GM18861 (cell line): ENCODE measurements around the gene RALGDS.

Experiments used
- ATAC-seq: cut with Tn5 transposase; IDR thresholded peaks from one replicate; pipeline ENCODE4 v1.9.1; 2021; ENCODE audit not compliant: unreplicated experiment

Gene RALGDS

DNA sequence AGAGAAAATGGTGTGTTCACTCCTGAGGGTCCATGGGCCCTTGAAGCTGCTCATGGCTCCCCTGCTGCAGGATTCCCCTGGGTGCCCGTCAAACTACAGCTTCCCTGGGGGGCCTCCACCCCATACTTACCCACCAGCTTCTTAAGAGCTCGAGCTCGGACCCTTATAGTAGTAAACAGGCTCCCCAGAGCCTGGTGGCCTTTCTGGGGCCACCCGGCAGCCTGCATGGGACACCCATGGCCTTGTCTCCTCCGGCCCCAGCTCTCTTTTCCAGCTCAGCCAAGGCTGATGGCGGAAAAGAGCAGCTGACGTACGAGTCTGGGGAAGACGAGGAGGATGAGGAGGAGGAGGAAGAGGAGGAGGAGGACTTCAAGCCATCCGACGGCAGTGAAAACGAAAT, 63.5 kb downstream of the RALGDS start:
- ATAC-seq: no peak

DNA sequence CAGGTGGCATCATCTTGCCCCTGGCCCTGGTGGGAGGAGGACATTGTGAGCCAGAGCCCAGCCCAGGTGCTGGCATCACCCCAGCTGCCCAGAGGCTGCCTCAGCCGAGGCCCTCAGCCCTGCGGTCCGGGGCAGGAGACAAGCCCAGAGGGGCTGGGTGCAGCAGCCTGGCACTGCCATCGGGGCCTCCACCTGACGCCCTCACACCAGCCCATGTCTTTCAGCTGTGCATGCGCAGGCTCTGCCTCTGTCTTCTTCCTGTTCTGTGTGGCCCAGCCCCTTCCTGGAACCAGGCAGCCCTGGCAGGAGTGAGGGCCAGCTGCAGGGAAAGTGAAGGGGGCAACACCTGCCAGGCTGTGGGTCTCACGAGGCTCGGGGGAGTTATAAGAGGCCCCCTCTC, 64.0 kb downstream of the RALGDS start:
- ATAC-seq: no peak

DNA sequence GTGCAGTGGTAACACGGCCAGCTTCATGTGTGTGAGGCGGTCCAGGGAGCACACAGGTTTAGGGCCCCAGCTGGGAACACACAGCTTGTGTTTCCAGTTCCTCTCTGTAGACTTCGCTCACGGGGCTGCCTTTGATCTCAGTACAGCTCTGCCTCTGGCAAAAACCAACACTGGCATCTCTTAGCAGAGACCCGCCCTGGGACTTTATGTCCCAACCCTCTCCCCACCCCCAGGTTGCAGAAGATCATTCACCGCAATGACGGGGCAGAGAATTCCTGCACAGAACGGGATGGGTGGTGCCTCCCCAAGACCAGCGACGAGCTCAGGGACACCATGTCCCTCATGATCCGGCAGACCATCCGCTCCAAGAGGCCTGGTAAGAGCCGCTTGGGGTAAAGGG, 64.5 kb downstream of the RALGDS start:
- ATAC-seq: no peak

DNA sequence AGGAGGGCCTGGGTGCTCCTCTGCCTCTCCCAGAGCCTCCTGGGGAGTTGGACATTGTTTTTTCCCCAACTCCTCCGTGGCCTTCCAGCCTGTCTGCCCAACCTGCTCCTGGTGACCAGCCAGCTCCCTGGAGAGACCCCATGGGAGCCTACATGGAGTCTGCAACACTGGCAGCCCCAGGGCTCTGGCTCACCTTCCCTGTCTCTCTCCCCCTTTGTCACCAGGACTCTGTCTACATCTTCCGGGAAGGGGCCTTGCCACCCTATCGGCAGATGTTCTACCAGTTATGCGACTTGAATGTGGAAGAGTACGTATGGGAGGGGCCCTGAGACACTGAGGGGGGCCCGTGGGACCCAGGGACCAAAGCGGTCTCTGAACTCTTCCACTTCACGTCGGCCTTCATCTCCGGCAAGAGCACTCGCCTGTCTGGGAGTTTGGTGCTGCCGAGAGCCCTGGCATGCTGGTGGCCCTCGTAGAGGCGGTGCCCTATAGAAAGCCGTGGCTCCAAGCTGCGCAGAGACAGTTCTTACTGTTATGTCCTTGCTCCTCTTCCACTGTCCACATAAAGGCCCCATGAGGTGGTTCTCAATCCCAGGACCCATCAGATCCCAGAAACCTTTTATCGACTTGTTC, 65.1 kb downstream of the RALGDS start:
- ATAC-seq: no peak

DNA sequence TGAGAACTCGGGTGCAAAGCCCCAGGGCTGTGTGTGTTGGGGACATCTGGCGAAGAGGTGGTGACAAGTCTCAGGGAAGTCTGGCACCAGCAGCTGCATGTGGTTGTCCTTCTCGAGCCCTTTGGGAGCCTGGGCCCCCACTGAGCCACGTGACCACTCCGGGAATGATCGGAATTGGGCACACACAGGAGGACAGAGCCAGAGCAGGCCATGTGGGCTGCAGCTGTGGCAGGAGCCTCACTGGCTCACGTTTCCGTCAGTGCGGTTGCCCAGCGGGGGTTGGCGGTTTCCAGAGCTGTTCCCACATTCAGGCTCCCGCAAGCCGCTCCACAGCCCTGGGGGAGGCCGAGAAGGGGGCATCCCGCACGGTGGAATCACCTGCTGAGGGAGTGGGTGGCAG, 66.1 kb downstream of the RALGDS start:
- ATAC-seq: no peak

DNA sequence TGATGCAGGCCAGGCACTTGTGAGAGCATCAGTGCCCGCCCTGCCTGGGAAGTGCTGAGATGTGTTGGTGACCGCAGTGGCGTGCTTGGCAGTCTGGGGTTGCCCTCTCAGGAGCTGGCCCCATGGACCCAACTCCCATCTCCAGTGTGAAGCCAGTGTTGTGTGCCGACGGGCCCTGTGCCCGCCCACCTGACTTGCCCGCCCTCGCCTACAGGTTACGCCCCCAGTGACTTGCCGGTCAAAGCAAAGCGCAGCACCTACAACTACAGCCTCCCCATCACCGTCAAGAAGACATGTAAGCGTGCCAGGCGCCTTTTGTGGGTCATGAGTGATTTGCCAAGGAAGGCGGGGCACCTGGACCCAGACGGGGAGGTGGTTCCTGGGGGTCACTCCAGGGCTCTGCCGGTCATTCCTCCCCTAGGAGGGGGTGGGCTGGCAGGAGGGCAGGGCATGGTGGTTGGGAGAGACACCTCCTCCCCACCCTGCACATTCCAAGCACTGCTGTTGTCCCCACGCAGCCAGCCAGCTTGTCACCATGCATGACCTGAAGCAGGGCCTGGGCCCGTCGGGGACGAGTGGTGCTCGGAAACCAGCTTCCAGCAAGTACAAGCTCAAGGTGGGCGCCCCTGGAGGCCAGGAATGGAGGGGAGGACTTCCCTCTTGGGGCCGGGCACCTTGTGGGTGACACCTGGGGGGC, 66.7 kb downstream of the RALGDS start:
- ATAC-seq: no peak

DNA sequence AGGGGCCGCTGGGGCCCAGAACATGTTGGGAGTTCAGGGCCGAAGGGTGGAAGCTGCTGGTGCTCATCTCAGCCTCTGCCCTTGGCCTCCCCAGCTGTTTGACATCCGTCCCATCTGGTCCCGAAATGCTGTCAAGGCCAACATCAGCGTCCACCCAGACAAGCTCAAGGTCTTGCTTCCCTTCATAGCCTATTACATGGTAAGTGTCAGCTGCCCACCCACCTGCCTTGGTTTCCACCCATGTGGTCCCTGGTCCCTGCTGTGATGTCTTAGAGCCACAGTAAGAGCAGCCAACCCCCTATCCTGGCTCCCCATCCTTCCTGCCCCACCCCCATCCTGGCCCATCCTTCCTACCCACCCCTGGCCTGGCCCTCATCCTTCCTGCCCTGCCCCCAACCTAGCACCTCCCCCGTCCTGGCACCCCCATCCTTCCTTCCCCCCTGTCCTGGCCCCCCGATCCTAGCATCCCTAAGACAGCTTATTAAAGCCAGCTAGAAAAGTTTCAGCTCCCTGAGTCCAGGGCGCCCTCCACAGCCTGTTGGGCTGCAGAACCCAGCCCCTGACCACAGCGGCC, 69.0 kb downstream of the RALGDS start:
- no peak for ATAC-seq

DNA sequence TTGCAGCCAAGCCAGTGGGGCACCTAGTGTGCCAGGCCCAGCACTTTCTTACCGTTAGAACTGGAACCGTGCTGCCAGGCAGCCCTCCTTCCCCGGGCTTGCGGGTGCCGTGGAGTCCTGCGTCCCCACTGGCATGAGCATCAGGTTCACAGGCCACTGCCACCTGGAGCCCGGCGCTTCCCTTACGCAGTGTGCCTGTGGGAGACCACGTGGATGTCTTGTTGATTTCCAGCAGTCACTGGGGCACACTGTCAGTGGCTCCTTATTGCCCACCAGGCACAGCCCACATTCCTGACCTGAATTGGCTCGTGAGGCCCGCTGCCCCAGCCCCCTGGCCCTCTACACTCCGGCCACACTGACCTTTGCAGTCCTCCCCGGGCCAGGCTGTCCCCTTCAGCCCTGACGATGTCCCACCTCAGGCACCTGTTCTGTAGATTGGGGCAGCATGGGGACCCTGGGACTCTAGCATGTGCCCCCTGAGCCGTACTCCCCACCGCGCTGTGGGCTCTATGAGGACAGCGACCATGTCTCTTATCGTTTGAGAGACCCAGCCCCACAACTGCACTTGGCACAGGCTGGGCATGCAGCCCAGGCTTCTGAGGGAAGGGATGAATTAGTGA, 69.6 kb downstream of the RALGDS start:
- ATAC-seq: no peak

DNA sequence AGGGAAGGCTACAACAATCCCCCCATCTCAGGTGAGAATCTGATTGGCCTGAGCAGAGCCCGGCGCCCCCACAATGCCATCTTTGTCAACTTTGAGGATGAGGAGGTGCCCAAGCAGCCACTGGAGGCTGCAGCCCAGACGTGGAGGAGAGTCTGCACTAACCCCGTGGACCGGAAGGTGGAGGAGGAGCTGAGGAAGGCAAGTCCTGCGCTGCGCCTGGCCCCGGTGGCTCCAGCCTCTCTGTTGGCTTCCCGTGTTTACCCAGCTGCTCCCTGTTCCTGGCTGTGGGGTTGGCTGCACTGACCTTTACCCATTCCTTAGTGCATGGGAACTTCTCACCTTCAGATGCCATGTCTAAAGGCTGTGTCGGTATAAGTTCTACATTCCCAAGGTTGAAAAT, 70.3 kb downstream of the RALGDS start:
- no peak for ATAC-seq

DNA sequence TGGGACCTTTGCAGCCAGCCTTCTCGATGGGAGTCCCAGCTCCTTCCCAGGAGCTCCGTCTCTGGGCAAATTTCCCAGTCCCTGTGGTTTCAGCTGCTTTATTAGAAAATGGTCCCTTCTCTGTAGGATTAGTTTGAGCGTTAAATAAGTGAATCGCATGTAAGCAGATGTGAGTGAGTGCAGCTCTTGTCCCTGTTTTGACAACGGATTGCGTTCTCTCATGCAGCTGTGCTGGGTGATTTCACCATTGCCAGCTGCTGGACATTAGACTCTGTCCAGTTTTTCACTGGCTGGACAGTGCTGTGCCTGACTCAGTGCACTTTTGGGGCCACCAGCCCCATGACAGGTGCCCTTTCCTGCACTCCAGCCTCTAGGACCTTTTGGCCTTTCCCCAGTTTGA, 70.9 kb downstream of the RALGDS start:
- no peak for ATAC-seq

DNA sequence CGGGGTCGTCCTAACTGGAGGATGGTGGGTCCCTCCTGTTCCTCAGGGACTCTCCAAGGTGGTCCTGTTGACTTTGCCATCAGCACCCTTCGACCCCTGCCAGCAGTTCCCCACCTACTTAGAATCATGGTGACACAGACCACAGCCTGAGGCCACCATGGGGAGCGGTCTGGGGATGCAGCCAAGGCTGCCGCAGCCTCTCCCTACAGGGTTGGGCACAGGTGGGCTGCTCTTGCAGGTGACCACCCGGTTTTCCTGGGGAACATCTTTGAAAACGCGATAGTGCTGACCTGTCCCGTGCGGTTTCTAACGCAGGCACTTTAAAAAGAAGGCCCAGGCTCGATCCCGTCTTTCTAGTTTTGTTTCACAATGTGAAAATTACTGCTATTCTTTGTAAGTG, 72.0 kb downstream of the RALGDS start:
- no peak for ATAC-seq

DNA sequence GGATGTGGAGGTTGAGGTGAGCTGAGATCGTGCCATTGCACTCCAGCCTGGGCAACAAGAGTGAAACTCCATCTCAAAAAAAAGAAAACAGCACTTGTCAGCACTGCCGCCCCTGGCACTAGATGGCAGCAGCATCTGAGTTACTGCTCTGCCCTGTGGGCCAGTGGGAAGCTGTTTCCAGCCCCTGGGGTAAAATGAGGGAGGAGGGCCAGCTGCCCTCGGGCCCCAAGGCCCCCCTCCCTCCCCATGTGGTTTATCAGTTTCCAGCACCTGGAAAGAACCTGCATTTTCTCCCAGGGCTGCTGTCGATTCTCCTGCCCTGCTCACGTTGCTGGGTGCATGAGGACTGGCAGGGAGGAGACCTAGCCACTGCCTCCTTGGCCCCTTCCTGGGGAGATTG, 72.4 kb downstream of the RALGDS start:
- ATAC-seq: no peak
